Anterior cingulate cortex (tissue), 58 donors: ENCODE data around the gene BPI.
A peak's percentile ranks its signal among the peaks of the same experiment; 100 is the strongest.
"Not testable (repeated sequence)": the region's sequence is repeated elsewhere in the genome, so short reads cannot be mapped to it uniquely, and the experiment has no call there.

Experiments
- DNase-seq, 58 donors: peaks; one replicate each; lab custom pipeline; 2025; lab: John Stamatoyannopoulos, UW

The BPI gene

DNA sequence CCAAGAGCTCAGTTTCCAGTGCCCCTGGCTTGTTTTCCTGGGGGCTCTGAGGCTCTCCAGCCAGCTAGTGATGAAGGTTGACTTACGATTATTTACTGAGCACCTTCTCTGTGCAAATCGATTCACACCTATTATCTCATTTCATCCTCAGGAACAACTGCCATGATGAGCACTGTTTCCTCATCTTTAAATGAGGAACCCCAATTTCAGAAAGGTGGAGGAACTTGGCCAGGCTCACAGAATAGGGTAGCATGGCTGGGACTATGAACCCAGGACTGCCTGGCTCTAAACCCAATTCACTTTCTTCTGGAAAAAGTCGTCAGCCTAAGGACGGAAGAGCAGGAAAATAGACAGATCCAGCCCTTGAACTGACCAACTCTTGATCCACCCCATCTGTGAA lies 3.5 kb upstream of the BPI start:
- no peak for DNase-seq

DNA sequence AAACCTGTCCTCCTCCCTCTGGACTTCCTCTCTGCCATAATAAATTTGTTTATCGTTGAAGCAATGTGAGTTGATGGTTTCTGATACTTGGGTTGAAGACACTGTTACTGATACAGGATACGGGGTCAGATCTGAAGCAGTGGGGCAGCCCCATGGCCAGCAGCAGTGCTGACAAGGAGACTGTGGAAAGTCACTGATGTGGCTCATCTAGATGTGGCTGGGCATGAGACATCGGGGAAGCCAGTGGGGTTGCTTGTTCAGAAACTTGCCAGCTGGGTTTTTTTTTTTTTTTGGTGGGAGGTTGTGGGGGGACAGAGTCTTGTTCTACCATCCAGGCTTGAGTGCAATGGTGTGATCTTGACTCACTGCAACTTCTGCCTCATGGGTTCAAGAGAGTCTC lies 2.6 kb upstream of the BPI start:
- DNase-seq: no peak

GRCh38 chr20:38302786-38303185 lies 1.2 kb upstream of the BPI start:
- DNase-seq: no peak

- DNase-seq: peak in 17 of 58 donors; percentile 1 to 34 (median 11)
These were observed 990 bp downstream of the BPI start for GRCh38 chr20:38304845-38305447.

DNA sequence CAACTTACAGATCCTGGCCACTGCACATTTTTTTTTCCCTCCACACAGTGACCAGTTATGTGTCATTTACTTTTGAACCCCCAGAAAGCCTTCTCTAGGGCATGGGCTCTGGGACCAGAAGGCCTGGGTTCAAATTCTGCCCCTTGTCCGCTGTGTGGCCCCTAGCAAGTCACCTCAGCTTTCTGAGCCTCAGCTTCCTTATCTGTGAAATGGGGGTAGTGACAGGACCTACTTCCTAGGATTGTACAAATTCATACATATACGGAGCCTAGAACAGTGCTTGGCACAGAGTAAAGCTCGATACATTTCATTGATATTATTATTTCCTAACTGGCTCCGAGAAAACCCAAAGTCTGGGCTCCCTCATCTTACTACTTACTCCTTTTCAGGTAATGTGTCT lies 1.6 kb downstream of the BPI start:
- no peak for DNase-seq

DNA sequence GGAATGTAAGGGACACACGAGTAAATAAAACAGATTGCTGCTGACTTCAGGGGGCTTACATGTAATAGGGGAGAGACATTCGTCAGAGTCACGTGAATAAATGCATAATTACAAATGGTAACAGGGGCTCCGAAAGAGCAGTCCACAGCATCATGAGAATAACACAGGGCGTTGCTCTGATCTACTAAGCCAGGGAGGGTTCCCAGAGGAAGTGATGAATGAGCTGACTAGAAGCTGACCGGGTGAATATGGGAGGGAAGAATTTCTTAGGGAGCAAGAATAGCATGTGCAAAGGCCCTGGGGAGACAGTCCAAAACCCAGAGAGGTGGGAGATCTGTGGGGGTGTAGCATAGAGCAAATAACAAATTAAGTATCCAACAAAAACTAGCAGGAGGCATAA lies 2.4 kb downstream of the BPI start:
- DNase-seq: no peak

GRCh38 chr20:38307371-38308046 lies 3.6 kb downstream of the BPI start:
- DNase-seq: no peak

DNA sequence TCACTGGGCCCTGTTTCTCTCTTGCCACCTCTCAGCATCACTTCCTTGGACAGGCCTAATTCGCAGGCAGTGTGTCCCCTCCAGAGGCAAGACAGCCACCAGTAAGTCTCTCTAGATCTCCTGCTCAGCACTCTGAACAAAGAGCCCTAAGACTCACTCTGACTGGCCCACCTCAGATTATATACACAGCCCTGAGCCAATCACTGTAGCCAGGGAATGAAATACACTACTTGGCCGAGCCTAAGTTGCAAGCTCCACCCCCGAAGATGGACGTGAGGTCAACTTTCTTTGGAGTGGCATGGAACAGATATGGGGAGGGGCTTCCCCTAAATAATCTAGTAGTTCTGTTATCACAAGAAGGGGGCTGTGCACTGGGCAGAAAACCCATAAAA lies 4.1 kb downstream of the BPI start:
- no peak for DNase-seq

DNA sequence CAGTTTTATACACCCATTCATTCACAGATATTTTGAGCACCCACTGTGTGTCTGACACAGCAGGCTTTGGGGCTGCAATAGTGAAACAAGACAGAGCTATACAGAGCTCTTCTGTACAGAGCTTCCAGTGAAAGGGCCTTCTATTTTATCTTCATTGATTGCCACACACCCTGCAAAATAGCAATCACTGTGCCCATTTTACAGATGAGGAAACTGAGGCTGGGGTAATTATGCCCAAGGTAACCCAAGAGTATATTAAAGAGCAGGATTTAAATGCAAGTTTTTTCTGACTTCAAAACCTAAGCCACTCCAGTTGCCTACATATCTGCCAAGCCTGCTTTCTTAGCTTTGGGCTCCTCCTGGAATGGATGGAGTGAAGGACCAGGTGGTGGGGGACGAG lies 4.5 kb downstream of the BPI start:
- DNase-seq: no peak

- no peak for DNase-seq
These were observed 7.1 kb downstream of the BPI start for GRCh38 chr20:38311091-38311490.

DNA sequence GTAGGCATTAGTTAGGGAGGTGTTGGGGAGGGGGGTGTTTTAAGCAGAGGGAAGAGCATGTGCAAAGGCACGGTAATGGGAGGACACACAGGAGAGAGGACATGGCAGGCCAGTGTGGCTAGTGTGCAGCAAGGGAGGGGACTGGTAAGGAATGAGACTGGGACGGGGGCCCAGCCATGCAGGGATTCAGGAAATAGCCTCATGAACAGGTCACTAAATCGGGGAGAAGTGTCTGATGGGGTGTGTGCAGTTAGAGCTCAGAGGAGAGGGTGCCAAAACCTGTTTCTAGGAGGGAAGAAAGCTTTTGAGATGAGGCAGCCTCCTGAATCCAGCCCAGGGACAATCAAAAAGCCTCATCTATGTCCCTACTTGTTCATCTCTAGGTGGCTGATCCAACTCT lies 7.5 kb downstream of the BPI start:
- DNase-seq: no peak

DNA sequence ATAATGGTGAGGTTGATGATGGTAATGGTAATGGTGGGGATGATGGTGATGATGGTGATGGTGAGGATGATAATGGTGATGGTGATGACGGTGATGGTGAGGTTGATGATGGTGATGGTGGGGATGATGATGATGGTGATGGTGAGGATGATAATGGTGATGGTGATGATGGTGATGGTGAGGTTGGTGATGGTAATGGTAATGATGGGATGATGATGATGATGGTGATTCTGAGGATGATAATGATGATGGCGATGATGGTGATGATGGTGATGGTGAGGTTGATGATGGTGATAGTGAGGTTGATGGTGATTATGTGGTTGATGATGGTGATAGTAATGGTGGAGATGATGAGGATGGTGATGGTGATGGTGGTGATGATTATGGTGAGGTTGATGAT lies 9.7 kb downstream of the BPI start:
- no peak for DNase-seq

- DNase-seq: not testable (repeated sequence)
These were observed 10.4 kb downstream of the BPI start for GRCh38 chr20:38314350-38314749.

- DNase-seq: peak in 18 of 58 donors; percentile 5 to 34 (median 15)
These were observed 11.5 kb downstream of the BPI start for GRCh38 chr20:38315290-38315966.

DNA sequence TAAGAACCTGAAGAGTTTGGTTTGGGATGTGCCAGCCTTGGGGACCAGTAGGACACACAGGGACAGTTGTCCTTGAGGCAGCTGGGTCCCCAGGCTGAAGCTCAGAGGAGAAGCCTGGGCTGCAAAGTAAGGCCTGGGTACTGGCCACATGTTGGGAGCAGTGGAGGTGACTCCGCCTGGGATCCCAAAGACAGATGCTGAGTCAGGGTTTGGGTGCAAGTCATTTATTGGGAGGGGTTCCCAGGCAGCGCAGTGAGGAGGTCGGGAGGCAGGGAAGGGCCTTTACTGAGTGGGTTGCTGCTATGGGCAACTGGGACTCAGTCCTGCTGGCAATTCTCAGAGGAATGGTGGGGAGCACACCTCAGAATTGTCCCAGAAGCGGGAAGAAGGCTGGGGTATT lies 12.4 kb downstream of the BPI start:
- no peak for DNase-seq

- no peak for DNase-seq
These were observed 13.5 kb downstream of the BPI start for GRCh38 chr20:38317422-38317821.

GRCh38 chr20:38320221-38320620 lies 16.3 kb downstream of the BPI start:
- no peak for DNase-seq

DNA sequence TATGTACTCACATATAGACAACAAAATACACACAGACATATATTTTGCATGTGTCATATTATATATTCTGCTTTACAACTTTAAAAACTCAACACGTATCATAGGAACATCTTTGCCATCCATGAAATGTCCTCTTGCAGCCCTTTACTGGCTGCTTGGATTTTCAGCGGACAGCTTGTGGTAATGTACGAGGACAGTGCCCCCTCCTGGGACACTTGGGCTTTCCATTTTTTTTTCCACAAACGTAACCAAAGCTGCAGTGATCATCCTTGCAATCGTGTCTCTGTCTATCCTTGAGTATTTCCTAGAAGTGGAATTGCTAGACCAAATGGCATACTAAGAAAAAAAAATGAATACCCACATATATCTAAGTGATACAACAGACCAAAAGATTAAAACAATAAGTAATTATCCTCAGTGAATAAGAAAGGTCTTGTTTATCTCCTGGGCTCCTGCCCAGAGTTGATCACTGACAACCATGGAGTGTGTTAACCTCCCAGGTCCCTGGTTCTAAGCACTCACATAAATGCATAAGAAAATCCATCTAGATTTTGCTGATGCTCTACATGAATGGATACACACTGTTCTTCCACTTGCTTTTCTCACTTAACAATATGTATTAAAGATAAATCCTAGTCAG lies 18.1 kb downstream of the BPI start:
- DNase-seq: peak in 40 of 58 donors; percentile 2 to 78 (median 38)

DNA sequence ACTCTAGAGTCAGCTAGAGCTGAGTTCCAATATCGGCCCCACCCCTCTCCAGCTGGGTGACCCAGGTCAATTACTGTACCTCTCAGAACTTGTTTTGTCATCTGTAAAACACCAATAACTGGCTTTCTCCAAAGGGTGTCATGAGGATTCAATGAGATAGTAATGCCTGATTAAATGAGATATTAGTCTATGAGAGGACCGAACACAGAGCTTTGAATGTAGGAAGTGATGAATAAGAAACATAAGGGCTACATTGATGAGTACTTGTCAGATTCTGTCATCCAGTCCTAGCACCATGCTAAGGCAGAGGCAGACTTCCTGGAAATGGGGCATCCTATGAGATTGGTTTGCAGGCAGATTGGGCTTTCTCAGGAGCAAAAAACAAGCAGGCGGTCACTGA lies 20.2 kb downstream of the BPI start:
- no peak for DNase-seq

DNA sequence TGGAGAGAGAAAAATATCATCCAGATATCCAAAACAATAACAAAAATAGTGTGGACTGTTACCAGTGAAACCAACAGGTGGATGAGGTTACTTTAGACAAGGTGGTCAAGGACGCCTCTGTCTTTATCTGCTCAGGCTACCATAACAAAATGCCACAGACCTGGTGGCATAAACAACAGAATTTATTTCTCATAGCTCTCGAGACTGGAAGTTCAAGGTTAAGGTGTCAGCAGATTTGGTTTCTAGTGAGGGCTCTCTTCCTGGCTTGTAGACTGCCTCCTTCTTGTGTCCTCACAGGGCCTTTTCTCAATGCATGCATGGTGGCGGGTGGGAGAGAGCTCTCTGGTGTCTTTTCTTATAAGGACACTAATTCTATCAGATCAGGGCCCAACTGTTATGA lies 21.2 kb downstream of the BPI start:
- no peak for DNase-seq

- peak in 1 of 58 donors; percentile 8 for DNase-seq
These were observed 21.9 kb downstream of the BPI start for GRCh38 chr20:38325905-38326304.

DNA sequence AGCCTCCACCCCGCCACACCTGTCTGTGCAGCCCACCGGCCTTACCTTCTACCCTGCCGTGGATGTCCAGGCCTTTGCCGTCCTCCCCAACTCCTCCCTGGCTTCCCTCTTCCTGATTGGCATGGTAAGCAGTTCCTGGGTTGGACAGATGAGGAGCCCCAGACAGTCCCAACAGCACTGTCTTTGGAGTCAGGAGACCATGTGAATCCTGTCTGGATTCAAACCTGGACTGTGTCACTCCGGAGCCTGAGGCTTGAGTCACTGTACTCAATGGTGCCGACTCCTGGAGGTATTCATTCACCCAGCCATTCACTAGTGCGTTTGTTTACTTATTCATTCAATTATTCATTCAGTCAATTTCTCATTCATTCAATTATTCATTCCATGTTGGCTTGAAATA lies 22.4 kb downstream of the BPI start:
- no peak for DNase-seq
